ENCODE results near the gene SSUH2. TPM values are rescaled to one million over a fixed set of nuclear protein-coding genes. Genes with fewer than 3 reads are reported as not detected.
A peak's percentile ranks its signal among the peaks of the same experiment; 100 is the strongest.

Gene SSUH2
- total and polyA plus RNA-seq, 2 of the 4 experiments (the other 2 are of a cell fraction): 0.10 TPM; not detected in 1

GRCh38 chr3:8627201-8627940 is 17.2 kb downstream of the SSUH2 start:
- ATAC-seq (ENCODE audit: low read depth) (no peak), DNase-seq (no peak)
- H3K27me3 ChIP-seq (ENCODE audit: control insufficient read depth, insufficient read depth, low read length): peaks cover 2% of the 10 kb centered on the region; the same call in 1 of the 2 replicates
- H3K36me3 ChIP-seq (ENCODE audit: control insufficient read depth, insufficient read depth, low read length): no peaks in the 10 kb centered on the region
- POLR2A ChIA-PET (ENCODE audit: unreplicated experiment): no interaction called here
- H2AFZ ChIP-seq (replicated peaks; ENCODE audit: low read length, poor library complexity): peak overlapping the region; percentile 43
- no peak overlapping the region for H2BK5ac ChIP-seq (ENCODE audit: low read depth, low read length, poor library complexity, severe bottlenecking)
- H3K4ac ChIP-seq (ENCODE audit: low read depth, low read length): no peak overlapping the region
- H3K9me1 ChIP-seq (ENCODE audit: insufficient read depth, low read length): peaks cover 15% of the 10 kb centered on the region
- H2BK120ac ChIP-seq (ENCODE audit: low read depth, low read length): peak overlapping the region; percentile 49
- no peaks in the 10 kb centered on the region for H4K20me1 ChIP-seq (ENCODE audit: insufficient read depth, low read length)
- 0 out of 2 replicates have a peak overlapping the region, but pooled peaks have one; percentile 70 for H4K91ac ChIP-seq (ENCODE audit: insufficient read depth, low read depth, low read length)
- CTCF ChIA-PET: no interaction called here
- in situ Hi-C loops (cut with MboI; ENCODE audit: low sequenced_read_pairs) (no loop called here), dilution Hi-C loops (cut with HindIII; ENCODE audit: low sequenced_read_pairs, unreplicated experiment) (no loop called here), intact Hi-C loops (cut with micrococcal nuclease) (no loop called here)
- no peak overlapping the region; the same call in 2 of the 3 replicates for H2BK15ac ChIP-seq (ENCODE audit: low read depth, low read length)
- H3K56ac ChIP-seq (ENCODE audit: extremely low read depth, insufficient read depth, low read length): no peak overlapping the region
- no peak overlapping the region for H3K4me3 ChIP-seq (ENCODE audit: insufficient read depth, low read depth, low read length)
- H4K5ac ChIP-seq (ENCODE audit: low read depth, low read length): no peak overlapping the region
- H3K79me1 ChIP-seq (ENCODE audit: low read depth in 1 of 2, low read length in 2 of 2): no peaks in the 10 kb centered on the region
- H4K8ac ChIP-seq (ENCODE audit: low read depth in 2 of 2, low read length in 2 of 2): no peak overlapping the region
- BruUV-seq (replicated peaks): no TSS peak
- H2BK20ac ChIP-seq (ENCODE audit: low read depth, low read length): no peak overlapping the region; the same call in 1 of the 2 replicates
- H2AK9ac ChIP-seq (replicated peaks; ENCODE audit: low read depth, low read length, poor library complexity): peak overlapping the region; percentile 20
- peaks cover 21% of the 10 kb centered on the region for H3K4me1 ChIP-seq (ENCODE audit: control insufficient read depth, insufficient read depth, low read length)
- H3K14ac ChIP-seq (replicated peaks; ENCODE audit: low read depth, low read length): no peak overlapping the region
- no peak overlapping the region for H3K4me2 ChIP-seq (ENCODE audit: low read depth, low read length)
- 89% methylated on average over 12 of the region's 19 CpGs; no CpG with 5 or more reads in 1 of the 2 experiments for WGBS, 2 experiments (ENCODE audit: extremely low coverage in 2 of 2, insufficient read length in 1 of 2)
- H3K23ac ChIP-seq (ENCODE audit: low read depth, low read length): no peak overlapping the region
- no peak overlapping the region for H3K18ac ChIP-seq (ENCODE audit: low read depth, low read length)
- no peak overlapping the region for H3K27ac ChIP-seq (ENCODE audit: insufficient read depth, low read length)
- H2AK5ac ChIP-seq (ENCODE audit: low read depth, low read length): peak overlapping the region; percentile 1; the same call in 1 of the 2 replicates
- H3K9ac ChIP-seq (ENCODE audit: low read depth, low read length): no peak overlapping the region
- no peaks in the 10 kb centered on the region for H3K9me3 ChIP-seq (ENCODE audit: control insufficient read depth, insufficient read depth, low read length)
- TF ChIP-seq, protein P1, sequence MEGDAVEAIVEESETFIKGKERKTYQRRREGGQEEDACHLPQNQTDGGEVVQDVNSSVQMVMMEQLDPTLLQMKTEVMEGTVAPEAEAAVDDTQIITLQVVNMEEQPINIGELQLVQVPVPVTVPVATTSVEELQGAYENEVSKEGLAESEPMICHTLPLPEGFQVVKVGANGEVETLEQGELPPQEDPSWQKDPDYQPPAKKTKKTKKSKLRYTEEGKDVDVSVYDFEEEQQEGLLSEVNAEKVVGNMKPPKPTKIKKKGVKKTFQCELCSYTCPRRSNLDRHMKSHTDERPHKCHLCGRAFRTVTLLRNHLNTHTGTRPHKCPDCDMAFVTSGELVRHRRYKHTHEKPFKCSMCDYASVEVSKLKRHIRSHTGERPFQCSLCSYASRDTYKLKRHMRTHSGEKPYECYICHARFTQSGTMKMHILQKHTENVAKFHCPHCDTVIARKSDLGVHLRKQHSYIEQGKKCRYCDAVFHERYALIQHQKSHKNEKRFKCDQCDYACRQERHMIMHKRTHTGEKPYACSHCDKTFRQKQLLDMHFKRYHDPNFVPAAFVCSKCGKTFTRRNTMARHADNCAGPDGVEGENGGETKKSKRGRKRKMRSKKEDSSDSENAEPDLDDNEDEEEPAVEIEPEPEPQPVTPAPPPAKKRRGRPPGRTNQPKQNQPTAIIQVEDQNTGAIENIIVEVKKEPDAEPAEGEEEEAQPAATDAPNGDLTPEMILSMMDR (conservative IDR thresholded peaks at IDR 0.05; ENCODE audit: low read depth, low read length): no peak
- TF ChIP-seq MXI1 (IDR thresholded peaks at IDR 0.05; ENCODE audit: borderline replicate concordance, low read depth, low read length): no peak
- no peak for TF ChIP-seq RAD21 (IDR thresholded peaks at IDR 0.05; ENCODE audit: low read length)
- TF ChIP-seq ELK1 (IDR thresholded peaks at IDR 0.05; ENCODE audit: borderline replicate concordance, low read depth, low read length): no peak
- no peak for TF ChIP-seq NFE2L2 (IDR thresholded peaks at IDR 0.05; ENCODE audit: low read depth, low read length)
- no peak for TF ChIP-seq BHLHE40 (IDR thresholded peaks at IDR 0.05; ENCODE audit: low read depth, low read length)
- TF ChIP-seq SMC3 (IDR thresholded peaks at IDR 0.05; ENCODE audit: low read depth, low read length): no peak
- TF ChIP-seq USF2 (IDR thresholded peaks at IDR 0.05; ENCODE audit: low read depth, low read length): no peak
- no peak for TF ChIP-seq CEBPB (IDR thresholded peaks at IDR 0.05; ENCODE audit: low read depth, low read length)
- no peak for TF ChIP-seq RFX5 (IDR thresholded peaks at IDR 0.05; ENCODE audit: low read depth, low read length)
- no peak for TF ChIP-seq FOS (IDR thresholded peaks at IDR 0.05; ENCODE audit: low read depth, low read length)
- no peak for TF ChIP-seq RCOR1 (IDR thresholded peaks at IDR 0.05; ENCODE audit: insufficient replicate concordance, low read length)
- TF ChIP-seq MAZ (IDR thresholded peaks at IDR 0.05; ENCODE audit: borderline replicate concordance, low read depth, low read length): no peak
- no peak for TF ChIP-seq MAFK (IDR thresholded peaks at IDR 0.05; ENCODE audit: low read depth, low read length)
- TF ChIP-seq CHD1 (IDR thresholded peaks at IDR 0.05; ENCODE audit: low read depth, low read length): no peak
